Jurkat, Clone E6-1 (cell line): Measurements from ENCODE around the gene LRRC47.

Experiments used
- DNase-seq: peaks from one replicate; pipeline ENCODE4 v3.0.0-alpha.2; 2011; ENCODE audit warnings: low read depth, low spot score
- H3K4me3 ChIP-seq: 2 replicates; pipeline ENCODE4 v1.5.1; 2011; ENCODE audit warnings: mild to moderate bottlenecking, low read length, control low read depth, moderate library complexity

LRRC47 gene

DNA sequence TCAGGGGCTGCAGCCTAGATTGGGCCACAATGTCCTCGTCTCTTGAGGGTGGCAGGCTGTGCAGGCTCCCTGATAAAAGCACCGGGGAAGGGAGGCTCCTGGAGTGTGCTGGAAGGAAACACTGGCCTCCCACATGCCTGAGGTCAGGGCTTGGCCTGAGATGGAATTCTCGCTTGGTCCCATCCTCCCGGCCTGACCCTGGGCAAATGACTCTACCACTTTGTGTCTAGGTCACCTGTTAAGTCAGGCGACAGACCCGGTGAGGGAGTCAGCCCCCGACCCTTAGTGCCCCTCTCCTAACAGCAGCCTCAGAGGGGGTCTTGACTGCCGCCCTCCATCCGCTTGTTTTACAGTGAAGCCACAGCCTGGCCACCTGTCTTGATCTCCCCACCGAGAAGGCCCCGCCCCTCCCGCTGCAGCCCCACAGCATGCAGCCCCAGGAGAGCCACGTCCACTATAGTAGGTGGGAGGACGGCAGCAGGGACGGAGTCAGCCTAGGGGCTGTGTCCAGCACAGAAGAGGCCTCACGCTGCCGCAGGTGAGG lies 21.3 kb downstream of the LRRC47 start:
- no peak overlapping the region for H3K4me3 ChIP-seq
- DNase-seq: no peak

DNA sequence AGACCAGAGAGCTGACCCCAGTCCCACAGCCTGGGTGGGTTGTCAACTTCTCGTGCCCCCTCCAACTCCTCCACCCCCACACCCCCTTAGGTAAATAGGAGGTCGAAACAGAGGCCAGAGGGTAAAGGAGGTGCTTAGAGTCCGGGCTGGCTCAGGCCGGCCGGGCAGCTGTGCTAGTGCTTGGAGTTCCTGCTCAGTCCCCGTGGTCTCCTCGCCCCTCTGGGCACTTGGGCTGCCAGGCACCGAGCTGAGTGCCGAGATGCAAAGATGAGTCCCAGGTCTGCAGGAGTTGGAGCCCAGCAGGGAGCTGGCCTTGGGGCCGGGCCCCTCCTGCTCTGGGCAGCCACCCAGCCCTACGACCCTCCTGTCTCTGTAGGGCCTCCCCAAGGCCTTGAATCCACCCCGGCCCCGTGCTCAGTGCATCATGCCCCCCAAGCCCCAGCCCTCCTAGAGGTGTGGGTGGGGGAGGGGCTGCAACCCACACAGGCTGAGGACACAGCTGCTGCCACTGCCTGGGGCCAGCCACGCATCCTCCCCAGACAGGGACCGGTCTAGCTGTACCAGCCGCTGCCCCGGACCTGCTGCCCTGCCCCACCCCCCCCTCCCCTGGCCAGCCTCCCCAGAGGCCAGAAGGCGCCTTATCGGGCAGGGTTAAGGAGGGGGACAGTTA lies 21.9 kb downstream of the LRRC47 start:
- DNase-seq: no peak
- H3K4me3 ChIP-seq: no peak overlapping the region

DNA sequence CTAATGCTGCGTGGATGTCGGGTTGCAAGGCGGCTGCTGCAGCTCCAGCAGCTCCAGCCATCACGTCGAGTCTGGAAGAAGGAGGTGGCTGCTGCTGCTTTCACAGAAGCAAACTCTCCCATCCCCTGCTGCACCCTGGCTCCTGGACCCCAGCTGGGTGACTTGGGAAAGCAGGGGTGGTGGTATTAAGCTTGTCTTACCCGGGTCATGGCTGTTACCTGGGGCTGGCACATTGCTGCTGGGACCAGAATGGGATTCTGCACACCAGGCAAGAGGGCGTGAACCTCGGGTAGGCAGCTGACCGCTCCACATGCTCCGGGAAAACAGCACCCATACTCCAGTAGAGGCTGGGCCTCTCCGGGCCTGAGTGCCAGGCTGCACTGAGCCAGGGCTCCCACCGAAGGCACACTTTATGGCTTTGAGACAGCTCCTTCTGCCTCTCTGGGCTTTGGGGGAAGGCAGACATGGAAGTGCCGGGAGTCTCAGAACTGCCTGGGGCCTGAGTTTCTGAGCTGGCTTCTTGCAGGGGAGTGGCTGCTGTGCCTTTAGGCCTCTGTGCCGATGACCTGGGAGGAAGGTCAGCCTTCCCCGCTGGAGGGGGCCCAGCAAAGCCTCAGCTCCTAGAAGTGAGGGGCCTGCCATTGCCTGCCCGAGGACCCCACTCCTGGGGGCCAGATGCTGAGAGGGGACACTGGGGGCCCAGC lies 22.6 kb downstream of the LRRC47 start:
- no peak for DNase-seq
- H3K4me3 ChIP-seq: no peak overlapping the region

DNA sequence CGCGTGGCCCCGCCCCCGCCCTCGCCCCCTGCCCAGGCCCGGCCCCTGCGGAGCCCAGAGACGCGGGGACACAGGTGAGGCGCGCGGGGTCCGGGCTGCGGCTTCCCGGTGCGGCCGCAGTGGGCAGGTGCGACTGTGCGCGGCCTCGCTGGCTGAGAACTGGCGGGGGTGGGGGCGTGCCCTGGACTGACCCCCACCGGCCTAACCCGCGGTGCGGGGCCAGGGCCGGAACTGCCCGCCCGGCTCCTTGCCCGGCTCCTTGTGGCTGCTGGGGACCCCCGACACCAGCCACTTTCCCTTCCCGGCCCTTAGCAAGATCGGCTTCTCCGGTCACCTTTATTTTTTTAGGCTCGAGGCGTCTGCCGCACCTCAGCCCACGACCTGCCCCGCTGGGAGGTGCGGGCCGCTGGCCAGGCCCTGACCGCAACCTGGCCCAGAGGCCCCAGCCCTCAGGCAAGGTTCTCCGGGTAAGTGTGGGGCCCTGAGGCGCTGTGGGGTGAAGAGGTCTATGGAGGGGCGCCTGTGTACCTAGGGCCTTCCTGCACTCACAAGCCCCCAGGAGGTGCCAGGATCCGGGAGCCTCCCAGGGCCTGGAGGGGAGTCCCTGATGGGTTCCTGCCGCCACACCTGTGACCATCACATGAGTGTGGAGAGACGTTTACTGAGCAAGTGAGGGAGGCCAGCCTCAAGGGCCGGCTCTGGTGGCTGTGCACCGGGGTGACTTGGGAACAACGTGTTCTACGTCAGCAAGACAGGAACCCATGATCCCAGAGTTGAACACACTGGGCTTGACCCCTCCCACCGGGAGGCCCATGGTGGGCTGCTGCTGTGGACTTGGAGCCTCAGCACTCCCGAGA lies 23.4 kb downstream of the LRRC47 start, which contains the start of gene SMIM1:
TSS of gene SMIM1 (plus strand) at position 35 of the 857 bp plus-strand sequence. CDS start 2,625 bp downstream, outside the sequence.
- DNase-seq: no peak
- peak within 1 kb of the TSS; percentile 50 for H3K4me3 ChIP-seq

DNA sequence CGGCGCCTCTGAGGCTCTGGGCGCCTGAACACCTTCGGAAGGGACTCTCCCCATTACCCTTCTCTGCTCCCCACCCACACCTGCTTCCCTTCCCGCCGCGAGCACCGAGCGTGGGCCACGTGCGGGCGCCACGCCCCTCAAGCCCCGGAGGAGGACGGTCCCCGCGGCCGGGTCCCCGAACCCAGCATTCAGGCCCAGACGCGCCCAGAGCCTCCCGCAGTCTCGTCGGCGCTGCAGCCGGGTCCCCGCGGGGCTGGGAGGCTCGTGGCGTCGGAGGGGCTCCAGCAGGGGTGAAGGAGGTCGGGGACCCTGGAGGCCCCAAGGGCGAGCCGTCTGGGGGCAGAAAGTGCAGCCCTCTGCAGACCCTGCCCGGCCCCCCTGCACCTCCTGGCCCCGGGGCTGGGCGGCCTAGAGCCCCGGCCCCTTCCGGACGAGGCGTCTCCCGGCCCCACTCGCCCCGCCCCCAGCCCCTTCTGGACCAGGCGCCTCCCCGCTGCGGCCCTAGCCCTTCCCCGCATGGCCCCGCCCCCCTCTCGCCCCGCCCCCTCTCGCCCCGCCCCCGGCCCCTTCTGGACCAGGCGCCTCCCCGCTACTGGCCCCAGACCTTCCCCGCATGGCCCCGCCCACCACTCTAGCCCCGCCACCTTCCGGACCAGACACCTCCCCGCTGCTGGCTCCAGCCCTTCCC lies 24.1 kb downstream of the LRRC47 start:
- peak overlapping the region; percentile 50 for H3K4me3 ChIP-seq

DNA sequence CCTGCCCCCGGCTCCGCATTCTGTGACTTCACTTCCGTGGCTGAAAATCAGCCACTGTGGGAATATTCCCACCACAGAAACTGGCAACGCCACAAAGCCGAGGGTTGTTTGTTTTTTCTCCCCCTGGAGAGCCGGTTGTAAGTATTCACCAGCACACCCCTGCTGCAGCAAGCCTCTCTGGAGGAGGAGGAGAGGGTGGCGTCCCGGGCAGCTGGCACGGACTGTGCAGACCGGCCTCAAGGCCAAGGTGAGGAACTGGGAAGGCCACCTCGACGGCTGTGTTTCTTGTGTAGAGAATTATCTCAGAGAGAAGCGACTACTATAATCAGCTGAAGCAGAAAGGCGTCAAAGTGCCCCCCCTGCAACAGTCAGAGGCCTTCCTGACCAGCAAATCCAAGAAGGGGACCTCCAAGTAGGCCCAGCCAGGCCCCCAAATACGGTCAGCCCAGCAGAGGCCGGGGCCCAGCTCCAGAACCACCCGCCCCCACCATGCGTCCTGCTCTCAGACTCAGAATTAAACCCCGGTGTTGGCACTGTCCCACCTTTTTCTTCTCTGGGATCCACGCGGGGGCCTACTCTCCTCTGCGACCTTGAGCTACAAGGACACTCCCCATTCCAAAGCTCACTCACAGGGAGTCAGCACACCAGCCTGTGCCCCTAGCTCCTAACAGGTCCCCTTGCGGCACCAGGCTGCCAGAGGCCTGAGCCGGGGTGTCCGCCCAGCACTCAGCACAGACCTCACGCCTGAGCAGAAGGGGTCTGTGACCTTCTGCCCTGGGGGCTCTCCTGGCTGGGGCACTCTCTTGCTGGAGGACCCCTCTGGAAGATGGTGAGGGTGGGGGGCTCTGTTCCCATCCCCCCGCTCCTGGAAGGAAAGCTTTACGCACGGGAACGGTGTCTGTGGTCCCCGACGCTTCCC lies 24.9 kb downstream of the LRRC47 start:
- peak overlapping the region; percentile 50 for H3K4me3 ChIP-seq
- no peak for DNase-seq

More for the DNA sequence above, 24.1 kb downstream of the LRRC47 start:
- DNase-seq: peak; percentile 63

DNA sequence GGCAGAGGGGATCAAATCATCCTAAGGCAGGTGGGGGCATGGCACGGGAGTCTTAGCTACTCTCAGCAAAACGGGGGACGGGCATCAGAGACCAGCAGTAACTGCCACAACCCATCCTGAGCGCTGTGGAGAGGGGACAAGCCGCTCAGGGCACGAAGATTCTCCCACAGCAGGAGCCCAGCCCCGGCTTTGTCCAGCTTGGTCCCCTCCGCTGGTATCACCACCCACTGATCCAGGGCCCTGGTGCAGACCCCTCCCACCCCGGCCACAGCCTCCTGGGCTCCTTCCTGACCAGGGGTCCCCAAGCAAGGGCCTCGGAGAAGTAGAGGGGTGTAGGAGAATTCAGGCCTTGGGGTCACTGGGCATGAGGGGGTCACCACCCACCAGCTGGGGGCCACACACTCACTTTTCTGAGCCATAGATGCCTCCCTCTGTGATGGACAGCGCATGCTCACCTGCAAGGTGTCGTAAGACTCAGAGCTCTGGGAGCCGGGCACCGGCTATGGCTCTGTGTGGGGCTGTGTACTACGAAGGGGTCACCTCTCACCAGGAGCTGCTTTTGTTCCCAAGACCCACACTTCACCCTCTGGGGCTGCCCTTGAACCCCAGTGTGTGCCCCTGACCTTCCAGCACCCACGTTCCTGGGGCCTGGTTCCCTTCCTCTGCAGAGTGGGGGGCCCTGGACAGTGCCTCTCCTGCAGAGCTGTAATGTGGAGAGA lies 26.1 kb downstream of the LRRC47 start:
- H3K4me3 ChIP-seq: no peak overlapping the region

DNA sequence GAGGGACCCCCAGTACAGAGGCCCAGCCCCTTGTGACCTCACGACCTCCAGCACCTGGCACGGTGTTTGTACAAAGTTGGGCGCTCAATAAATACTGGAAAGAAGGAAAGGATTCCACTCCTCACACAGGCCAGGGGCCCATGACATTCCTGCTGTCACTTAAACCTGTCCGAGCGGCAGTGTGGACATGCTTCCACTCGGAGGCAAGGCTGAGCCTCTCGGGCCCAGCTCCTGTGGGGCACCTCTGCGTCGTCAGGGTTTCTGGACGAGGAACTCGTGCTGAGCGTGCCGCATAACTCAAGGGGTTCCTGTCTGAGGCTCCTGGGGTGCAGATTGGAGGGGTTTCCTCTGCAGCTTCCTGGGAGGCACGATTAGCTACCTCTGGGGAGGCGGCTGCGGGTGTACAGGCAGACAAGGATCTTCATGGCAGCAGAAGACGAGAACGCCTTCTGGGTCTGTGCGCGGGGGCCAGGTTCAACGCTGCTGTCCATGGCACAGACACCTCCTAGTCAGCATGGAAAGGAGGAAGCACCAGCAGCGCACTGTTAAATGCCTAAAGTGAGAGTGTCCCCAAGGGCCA lies 27.4 kb downstream of the LRRC47 start:
- no peak for DNase-seq
- no peak overlapping the region for H3K4me3 ChIP-seq

More for the DNA sequence above, 26.1 kb downstream of the LRRC47 start:
- DNase-seq: no peak

DNA sequence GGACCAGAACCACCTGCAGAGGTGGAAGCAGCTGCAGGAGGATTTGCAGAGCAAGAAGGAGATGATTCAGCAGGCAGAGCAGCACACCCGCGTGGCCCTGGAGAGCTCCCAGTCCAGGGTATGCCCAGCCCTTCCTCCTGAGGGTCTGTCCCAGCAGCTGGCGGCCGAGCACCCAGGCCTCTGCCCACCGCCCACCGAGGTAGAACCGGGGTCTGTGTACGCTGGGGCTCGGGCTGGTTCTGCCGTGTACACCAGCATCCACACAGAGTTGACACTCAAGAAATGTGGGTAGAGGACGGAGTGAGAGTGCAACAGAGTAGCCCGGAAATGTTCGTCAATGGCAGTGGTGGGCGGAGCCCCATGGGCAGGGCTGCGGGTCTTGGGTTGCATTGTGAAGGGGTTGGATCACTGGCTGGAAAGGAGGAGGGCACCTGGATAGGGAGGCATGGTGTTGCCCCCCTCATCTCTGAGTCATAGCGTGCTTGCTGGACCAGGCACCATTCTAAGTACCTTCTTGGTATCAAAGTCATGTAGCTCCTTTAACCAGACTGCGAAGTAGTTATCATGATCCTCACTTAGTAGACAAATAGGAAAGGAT lies 28.9 kb downstream of the LRRC47 start:
- DNase-seq: no peak
- no peak overlapping the region for H3K4me3 ChIP-seq

DNA sequence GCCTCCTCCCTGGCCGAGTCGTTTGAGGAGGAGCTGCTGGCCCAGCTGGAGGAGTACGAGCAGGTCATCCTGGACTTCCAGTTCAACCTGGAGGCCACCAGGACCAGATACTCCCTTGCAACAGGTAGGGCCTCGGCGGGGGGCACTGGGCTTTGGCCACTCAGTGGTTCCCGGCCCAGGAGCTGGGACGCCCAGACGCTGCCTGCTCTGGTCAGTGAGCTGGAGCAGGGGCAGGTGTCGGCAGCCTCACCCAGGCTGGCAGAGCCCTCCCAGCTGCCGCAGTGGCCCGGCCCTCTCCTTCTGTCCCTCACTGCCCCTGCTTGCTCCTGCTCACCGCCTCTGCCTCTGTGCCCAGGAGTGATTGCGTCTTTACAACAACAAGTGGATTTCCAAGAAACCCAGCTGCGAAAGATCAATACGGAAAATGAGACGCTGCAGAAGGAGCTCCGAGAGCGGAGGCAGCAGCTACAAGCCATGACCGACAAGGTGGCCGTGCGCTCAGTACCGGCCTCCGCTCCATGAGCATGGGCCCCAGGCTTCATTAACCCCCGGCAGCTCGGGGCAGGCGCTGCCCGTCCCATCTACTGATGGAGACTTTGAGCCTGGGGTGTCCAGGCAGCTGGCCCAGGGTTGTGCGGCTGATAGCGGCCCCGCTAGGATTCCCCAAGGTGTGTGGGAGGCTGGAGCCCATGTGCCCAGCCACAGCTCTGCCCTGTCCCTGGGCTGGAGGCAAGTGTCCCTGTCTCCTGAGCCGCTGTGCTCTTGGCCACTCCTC lies 32.8 kb downstream of the LRRC47 start:
- DNase-seq: no peak
- no peak overlapping the region for H3K4me3 ChIP-seq

DNA sequence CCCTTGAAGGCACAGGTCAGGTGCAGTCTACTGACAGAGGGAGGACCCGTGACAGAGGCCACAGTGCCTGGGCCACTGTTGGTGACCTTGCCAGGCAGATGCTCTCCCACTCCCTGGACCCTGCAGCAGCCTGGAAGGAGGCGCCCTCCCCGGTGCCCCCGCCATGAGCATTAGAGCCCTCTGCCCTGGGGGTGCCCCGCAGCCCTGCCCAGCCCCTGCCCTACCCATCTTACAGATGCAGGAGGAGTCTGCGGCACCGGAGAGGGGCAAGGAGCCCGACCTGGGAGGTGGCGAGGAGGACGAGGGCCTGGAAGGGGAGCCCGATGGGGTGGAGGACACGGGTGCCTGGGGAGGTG lies 33.4 kb downstream of the LRRC47 start:
- no peak overlapping the region for H3K4me3 ChIP-seq
- no peak for DNase-seq

DNA sequence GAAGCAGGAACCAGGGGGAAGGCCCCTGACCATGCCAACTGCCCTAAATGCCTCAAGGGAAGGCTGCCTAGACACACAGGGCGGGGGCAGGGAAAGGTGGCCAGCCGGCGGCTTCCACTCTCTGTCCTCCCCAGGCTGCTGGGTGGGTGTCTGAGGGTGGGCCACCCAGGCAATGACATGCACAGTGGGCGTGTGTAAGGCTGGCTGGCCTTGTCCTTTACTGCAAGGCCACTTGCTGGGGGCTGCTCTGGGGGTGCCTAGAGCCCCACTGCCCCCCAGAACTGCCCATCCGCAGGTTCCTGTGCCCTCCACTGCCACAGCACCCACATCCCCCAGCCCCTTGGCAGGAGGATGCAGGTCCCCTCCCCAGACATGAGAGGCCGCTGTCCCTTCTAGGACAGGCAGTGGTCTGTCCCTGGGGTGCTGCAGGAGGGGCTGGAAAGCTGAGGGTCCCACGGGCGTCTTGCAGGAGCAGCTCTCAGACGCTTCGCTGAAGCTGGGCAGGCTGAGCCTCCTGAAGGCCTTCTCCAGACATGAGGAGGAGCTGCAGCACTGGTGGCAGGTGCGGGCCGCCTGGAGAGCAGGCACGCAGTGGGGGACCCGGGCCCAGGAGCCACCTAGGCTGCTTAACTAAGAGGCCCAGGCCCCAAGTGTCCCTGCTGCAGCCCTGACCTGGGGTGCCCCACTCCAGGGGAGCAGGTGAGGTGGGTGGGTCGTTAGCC lies 34.0 kb downstream of the LRRC47 start:
- H3K4me3 ChIP-seq: no peak overlapping the region
- no peak for DNase-seq

DNA sequence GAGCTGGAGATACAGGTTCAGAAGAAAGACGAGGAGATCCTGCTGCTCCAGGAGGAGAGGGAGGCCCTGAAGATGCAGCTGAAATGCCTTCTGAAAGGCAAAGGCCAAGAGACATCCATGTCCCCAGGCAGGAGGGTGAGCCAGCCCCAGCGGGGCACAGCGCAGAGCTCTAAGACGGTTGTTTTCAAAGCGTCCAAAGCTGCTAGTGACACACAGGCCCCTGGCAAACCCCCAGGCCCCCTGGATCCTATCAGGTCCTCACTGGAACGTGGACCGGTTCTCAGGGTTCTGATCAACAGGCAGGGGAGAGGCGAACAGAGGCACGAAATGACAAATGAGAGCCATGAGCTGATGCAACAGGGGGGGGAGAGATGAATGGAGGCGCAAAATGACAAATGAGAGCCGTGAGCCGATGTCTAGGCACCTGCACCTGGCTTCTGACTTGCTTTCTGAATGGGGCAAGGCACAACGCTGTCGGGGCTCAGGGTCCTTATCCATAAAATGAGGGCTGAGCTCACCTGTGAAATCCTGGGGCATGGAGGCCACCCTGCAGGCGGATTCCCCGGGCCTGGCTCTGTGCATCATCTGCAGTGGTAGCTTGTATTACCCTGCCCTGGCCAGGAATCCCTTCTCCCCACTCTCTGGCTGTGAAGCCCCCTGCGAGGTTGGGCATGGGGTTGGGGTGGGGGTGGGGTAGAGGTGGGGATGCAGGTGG lies 34.8 kb downstream of the LRRC47 start:
- no peak for DNase-seq
- no peak overlapping the region for H3K4me3 ChIP-seq

DNA sequence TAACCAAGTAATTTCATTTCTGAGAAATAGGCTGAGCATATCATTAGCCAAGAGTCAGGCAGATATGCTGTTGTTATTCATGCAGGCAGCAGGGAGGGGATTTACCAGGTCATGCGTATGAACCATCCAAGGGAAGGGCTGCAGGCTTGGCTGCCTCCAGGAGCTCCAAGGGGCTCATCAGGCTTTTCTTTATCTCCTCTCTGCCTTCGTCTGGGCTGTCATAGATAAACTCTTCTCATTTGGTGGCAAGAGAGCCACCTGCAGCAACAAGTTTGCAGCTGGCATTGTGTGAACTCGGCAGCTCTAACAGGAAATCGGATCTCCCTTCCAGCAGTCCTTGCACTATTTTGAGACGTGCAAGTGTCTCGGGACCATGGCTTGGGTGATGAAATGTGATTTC lies 36.5 kb downstream of the LRRC47 start:
- no peak for DNase-seq
- no peak overlapping the region for H3K4me3 ChIP-seq

DNA sequence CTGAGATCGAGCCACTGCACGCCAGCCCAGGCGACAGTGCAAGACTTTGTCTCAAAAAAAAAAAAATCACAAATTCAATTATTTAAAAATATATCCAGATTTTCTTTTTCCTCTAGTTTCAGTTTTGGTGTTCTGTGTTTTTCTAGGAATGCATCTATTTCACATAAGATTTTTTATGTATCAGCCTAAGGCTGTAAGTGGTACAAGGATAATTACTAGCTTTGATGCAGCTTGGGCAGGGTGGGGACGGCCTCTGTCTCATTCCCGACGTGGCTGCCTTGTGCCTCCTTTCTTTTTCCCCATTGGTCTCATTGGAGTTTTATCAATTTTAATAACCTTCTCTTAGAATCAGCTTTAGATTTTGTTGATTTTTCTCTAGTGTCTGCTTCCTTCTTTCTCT lies 37.1 kb downstream of the LRRC47 start:
- no peak for DNase-seq

More for the DNA sequence above, 37.1 kb downstream of the LRRC47 start:
- no peak overlapping the region for H3K4me3 ChIP-seq
